ENCODE data around the gene EPN3.

DNA sequence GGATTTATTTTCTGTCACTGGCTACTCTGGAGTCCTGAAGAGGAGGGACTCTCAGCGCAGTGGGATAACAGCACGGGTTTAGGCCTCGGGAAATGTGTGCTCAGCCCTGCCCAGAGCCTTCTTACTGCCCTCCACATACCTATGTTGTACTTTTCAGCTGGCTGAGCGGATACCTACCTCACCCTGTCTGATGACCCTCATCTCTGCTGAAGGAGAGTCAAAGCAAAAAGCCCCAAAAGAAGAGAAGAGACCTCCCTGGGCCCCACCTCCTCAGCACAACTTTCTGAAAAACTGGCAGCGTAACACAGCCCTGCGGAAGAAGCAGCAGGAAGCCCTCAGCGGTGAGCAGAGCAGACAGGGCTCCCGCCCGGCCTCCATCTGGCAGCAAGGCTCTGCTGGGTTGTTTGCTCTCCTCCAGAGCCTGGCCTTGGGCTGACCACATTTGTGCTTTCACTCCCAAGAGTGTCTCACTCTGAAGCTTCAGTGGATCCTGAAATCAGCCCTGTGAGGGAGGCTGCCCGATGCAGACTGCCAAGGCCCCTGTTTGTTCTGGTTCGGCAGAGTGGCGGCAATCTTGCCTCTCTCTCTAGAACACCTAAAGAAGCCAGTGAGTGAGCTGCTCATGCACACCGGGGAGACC is 14.0 kb upstream of the EPN3 start:
- TF ChIP-seq POLR2A (IDR thresholded peaks at IDR 0.05; ENCODE audit: low read depth, low read length) (no peak), TAF1 (IDR thresholded peaks at IDR 0.05; ENCODE audit: low read depth, low read length) (no peak)
